Caki2 (cell line): ENCODE data around the gene LIMS1. TPM values are rescaled to one million over a fixed set of nuclear protein-coding genes. Genes with fewer than 3 reads are reported as not detected.
"Not testable (repeated sequence)": the region's sequence is repeated elsewhere in the genome, so short reads cannot be mapped to it uniquely, and the experiment has no call there.

Experiments used
- DNase-seq: peaks from one replicate; pipeline ENCODE4 v3.0.0-alpha.2; 2015; ENCODE audit warnings: low read depth
- in situ Hi-C: cut with HindIII; loops from 2 replicates; pipeline ENCODE4 v1.10.0; 2016; ENCODE audit warnings: low sequenced_read_pairs, low pct_unique_long_range_greater_than_20kb, mixed read lengths
- total RNA-seq: library from RNA; depleted of rRNA; stranded (reverse); fragments of >200 nt; shearing (Covaris generic); gene quantifications from 2 replicates; pipeline ENCODE4 v1.2.3, GENCODE V29; 2014; ENCODE audit warnings: low replicate concordance

The LIMS1 gene
- total RNA-seq, 1 experiment from 2014 or later, result 173 TPM

DNA sequence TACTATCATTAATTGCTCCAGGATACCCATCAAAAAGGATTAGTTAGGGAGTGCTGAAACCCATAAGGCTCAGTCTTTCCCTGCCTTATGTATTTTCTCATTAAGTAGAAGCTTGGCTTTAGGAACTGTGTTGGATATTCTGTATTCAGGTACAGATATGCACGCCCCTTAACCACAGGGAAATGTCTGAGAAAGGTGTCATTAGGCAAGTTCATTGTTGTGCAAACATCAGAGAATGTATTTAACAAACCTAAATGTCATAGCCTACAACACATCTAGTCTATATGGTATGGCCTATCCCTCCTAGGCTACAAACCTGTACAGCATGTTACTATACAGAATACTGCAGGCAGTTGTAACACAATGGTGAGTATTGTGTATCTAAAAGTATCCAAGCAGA, 130.7 kb downstream of the LIMS1 start:
- DNase-seq, in situ Hi-C loops: not testable (repeated sequence)

DNA sequence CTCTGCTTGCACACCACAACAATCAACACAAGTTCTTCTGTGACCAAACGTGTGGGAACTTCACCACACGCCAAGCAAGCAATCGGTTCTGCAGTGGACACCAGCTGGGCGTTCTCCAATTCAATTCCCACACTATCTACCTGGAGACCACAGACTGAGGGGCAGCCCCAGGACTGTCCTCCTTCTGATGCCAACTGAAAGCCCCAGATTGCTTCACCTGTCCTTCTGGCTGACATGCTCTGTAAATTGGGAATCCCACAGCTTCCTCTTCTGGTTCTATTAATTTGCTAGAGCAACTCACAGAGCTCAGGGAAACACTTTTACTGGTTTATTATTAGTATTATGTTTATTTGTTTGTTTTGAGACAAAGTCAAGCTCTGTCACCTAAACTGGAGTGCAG, 131.7 kb downstream of the LIMS1 start:
- in situ Hi-C loops, DNase-seq: not testable (repeated sequence)

DNA sequence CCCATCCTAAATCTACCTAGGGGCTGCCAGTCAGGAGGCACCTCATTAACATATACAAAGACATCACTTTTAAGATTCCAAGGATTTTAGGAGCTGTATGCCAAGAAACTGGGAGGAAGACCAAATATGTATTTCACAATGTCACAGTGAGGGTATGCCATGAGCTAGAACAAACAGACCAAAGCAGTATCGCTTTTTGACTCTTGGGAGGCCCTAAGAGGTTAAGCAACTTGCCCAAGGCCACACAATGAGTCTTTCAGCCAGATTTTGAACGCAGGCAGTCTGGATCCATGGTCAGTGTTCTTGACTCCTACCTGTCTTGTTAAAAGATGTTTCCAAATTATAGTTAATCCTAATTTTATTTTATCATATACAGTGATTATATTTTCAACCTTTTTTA, 132.9 kb downstream of the LIMS1 start:
- in situ Hi-C loops, DNase-seq: not testable (repeated sequence)

DNA sequence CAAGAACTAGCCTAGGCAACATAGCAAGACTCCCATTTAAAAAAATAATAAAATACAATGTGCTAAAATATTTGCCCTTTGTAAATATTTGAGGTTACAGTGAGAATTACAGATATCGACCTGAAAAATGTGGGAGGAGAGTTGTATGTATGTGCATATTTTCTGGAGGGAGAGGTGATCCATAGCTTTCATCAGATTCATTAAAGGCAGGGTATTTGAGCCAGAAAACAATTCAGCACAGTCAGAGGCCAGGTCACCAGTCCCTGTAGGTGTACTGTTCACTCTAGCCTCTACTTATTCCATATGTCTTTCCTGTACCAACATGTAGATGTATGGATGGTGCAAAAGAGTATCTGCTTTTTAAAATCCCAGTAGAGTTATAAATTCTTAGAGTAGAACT, 136.0 kb downstream of the LIMS1 start:
- DNase-seq, in situ Hi-C loops: not testable (repeated sequence)

DNA sequence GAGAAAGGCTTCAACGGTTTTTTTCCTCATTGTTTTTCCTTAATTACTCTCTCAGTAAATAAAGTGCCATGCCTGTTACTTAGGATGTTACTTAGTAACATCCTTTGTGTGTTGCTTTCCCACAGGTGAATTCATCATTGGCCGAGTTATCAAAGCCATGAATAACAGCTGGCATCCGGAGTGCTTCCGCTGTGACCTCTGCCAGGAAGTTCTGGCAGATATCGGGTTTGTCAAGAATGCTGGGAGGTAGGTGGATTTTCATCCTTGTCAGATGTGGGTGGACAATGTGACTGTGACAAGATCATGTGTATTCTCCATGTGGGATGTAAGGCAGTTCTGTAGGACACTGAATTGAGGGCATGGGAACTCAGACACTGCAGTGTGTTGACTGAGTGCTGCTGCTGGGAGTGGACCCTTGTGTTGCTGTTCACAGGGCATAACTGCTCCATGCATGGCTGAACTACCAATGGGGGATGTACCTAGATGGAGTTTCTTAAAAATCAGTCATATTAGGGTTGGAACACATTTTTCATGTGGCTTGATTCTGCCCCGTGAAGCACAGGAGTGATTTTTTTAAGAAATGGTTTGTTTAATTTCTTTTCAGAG, 138.0 kb downstream of the LIMS1 start:
- DNase-seq, in situ Hi-C loops: not testable (repeated sequence)

DNA sequence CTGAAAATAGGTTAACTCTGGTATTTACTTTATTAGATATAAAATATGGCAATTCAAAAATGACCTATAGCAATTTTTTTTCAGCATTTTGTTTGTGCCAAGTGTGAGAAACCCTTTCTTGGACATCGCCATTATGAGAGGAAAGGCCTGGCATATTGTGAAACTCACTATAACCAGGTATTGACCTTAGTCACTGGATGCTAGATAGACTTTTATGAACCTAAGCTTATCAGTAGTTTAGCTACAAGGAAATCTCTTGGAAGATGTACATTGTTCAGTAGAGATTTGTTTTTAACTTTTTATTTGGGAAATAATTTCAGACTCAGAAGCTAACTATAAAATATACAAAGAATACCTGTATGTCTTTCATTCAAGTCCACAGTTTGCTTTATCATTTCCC, 142.3 kb downstream of the LIMS1 start:
- DNase-seq, in situ Hi-C loops: not testable (repeated sequence)

DNA sequence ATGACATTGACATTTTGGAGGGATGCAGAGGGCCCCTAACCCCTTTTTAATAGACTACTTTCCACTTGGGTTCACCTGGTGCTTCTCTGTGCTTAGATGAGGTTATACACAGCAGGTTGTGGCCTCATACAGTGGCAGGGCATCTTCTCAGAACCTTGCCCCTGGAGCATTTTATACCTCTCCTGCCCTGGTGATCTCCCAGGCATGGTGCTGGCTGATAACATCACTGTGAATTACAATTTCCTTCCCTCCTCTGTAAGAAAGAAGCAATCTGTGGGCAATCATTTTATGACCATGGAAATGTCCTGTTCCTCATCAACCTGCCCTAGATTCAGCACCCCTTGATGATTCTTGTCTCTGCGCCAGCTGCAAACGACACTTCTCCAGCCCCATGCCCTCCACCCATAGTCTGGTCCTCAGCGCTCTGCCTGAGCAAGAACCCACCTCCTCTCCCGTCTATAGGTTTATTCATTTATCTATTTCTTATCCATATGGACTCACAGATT, 143.0 kb downstream of the LIMS1 start:
- DNase-seq, in situ Hi-C loops: not testable (repeated sequence)

DNA sequence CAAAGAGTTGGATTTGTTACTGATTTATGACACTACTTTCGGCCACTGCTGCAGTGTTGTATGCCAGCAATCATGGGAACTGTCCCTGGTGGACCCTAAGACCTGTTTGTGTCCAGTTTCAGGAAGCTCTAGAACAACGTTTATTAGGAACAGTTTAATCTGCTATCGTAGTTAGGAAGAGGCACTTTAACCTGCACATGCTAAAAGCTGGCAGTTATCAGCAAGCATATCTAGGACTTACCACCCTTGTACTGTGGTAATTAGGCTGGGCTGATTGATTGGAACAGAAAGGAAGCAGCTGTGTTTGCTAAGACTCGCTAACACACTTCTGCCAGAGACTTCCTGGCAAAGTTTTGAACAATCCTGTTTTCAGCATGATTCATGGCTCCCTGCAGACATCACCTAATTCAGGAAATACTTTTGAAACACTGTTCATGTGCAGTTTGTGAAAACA, 144.0 kb downstream of the LIMS1 start:
- in situ Hi-C loops, DNase-seq: not testable (repeated sequence)

DNA sequence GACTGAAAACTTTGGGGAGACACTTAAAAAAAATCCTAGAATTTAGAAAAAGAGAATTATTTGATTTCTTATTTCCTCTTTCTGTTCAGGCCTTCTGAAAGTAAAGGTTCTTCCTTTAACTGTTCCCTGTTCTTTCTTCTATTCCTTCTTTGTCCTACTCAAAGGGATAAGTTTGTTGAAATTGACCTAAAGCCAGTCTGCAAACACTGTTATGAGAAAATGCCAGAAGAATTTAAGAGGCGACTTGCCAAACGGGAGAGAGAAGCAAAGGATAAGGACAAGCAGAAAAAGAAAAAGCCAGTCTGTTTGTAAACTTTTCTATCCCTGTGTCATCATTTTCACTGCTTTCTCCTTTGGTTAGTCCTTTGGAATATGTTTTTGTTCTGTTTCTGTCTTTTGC, 146.5 kb downstream of the LIMS1 start:
- DNase-seq, in situ Hi-C loops: not testable (repeated sequence)

DNA sequence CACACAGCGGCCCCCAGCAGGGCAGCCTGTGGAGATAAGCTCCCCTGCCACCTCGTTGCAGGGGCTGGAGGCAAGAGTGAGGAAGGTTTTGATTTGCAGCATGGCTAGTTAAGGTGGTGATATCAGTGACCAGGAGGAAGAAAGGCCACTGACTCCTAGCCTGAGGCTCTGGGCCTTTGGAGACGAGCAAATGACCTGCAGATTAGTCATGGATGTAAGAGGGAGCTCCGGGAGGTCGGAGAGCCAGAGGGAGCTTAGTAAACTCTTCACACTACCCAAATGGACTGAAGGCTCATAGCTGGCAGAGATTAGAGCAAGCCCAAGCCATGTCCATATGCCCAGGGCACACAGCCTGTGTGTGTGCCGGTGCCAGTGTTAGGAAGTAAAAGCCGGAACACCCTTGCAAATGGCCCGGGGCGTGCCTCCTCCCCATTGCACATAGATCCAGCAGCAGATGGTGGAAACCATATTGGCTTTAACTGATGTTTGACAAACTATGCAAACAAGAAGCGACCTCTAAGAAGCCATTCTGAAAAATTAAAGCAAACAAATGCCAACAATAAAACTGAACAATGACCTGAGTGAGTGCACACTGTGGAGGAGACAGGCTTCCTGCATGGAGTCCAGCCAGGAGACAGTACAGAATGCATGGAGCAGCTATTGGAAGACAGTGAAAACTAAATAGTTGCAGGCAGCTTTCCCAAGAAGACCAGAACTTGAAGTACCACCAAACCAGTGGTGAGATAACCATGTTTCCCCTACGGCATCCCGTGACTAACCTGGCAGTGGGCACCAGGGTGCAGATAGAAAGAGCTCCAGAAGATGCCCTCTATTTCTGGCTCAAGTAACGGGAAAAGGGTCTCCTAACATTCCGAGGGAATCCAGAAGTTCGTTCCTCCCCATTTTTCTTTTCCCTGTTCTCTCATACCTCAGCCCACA, 154.8 kb downstream of the LIMS1 start:
- in situ Hi-C loops, DNase-seq: not testable (repeated sequence)

DNA sequence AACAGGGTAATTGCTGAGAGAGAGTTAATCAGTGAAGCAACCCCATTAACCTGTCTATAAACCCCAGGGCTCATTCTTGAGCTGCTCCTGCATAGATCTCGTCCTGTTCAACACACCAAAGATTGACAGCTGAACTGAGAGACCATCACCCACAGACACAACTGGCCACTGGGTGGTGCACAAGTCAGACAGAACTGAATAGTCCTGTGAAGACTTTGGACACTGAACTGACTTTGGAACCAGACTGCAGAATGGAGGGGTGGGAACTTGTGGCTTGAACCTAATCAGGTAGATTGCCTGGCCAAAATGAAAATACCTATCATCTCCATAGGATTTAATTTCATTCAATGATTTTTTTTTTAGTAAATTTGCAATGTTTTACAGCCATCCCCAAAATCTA, 155.7 kb downstream of the LIMS1 start:
- DNase-seq, in situ Hi-C loops: not testable (repeated sequence)

DNA sequence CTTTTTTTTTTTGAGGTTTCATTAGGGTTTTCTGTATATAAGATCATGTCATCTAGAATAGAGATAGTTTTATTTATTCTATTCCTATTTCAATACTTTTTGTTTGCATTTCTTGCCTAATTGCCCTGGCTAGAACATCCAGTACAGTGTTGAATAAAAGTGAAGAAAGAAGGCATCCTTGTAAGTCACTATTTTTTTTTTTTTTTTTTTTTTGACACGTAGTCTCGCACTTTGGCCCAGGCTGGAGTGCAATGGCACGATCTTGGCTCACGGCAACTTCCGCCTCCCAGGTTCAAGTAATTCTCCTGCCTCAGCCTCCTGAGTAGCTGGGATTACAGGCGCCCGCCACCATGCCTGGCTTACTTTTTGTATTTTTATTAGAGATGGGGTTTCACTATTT, 157.2 kb downstream of the LIMS1 start:
- DNase-seq, result no peak
- in situ Hi-C loops, result no loop called here

DNA sequence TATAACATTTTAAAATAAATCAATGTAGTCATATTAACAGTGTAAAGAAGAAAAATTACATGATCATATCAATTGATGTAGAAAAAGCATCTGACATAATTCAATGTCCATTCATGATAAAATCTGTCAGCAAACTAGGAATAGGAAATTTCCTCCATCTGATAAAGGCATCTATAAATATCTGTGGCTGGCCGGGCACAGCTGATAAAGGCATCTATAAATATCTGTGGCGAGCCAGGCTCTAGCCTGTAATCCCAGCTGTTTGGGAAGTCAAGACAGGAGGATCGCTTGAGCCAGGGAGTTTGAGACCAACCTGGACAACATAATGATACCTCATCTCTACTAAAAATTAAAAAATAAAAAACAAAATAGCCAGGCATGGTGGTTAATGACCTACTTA, 166.9 kb downstream of the LIMS1 start:
- DNase-seq, result no peak
- in situ Hi-C loops, result no loop called here

DNA sequence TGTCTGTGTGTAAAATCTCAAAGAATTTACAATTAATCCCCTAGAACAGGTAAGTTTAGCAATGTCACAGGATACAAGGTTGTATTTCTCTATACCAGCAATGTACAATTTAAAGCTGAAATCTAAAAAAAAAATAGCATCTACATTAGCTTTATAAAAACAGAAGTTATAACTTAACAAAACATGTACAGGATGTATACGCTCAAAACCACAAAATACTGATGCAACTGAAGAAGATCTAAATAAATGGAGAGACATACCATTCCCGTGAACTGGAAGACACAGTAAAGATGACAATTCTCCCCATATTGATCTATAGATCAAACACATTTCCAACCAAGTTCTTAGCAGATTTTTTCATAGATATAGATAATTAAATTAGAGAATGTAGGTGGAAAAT, 167.5 kb downstream of the LIMS1 start:
- DNase-seq, result no peak
- in situ Hi-C loops, result no loop called here

DNA sequence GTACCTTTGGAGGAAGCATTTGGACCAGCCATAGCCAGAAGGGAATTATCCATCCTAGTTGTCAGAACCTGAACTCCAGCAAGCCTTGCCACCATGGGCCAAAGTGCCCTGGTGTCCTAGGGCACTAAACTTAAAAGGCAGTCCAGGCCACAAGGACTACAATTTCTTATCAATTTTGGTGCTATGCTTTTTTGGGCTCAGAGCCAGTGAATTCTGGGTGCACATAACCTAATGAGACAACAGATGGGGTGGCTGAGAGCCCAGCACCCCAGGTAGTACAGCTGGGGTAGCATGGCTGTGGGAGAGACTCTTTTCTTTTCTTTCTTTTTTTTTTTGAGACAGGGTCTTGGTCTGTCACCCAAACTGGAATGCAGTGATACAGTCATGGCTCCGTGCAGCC, 170.6 kb downstream of the LIMS1 start:
- DNase-seq, result no peak
- in situ Hi-C loops, result no loop called here

DNA sequence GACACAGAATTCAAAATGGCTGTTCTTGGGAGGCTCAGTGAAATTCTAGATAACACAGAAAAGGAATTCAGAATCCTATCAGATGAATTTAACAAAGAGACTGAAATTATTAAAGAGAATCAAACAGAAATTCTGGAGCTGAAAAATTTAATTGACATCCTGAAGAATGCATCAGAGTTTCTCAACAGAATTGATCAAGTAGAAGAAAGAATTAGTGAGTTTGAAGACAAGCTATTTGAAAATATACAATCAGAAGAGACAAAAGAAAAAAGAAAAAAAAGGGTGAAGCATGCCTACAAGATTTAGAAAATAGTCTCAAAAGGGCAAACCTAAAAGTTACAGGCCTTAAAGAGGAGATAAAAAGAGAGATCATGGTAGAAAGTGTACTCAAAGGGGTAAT, 173.0 kb downstream of the LIMS1 start:
- no peak for DNase-seq
- in situ Hi-C loops, result no loop called here

DNA sequence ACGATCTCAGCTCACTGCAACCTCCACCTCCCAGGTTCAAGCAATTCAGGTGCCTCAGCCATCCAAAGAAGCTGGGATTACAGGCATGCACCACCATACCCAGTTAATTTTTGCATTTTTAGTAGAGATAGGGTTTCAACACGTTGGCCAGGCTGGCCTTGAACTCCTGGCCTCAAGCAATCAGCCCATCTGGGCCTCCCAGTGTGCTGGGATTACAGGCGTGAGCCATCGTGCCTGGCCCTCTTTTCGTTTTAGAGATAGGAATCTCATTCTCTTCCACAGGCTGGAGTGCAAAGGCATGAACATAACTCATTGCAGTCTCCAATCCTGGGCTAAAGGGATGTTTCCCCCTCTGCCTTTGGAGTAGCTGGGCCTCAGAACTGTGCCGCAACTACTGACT, 182.7 kb downstream of the LIMS1 start:
- in situ Hi-C loops, DNase-seq: not testable (repeated sequence)

DNA sequence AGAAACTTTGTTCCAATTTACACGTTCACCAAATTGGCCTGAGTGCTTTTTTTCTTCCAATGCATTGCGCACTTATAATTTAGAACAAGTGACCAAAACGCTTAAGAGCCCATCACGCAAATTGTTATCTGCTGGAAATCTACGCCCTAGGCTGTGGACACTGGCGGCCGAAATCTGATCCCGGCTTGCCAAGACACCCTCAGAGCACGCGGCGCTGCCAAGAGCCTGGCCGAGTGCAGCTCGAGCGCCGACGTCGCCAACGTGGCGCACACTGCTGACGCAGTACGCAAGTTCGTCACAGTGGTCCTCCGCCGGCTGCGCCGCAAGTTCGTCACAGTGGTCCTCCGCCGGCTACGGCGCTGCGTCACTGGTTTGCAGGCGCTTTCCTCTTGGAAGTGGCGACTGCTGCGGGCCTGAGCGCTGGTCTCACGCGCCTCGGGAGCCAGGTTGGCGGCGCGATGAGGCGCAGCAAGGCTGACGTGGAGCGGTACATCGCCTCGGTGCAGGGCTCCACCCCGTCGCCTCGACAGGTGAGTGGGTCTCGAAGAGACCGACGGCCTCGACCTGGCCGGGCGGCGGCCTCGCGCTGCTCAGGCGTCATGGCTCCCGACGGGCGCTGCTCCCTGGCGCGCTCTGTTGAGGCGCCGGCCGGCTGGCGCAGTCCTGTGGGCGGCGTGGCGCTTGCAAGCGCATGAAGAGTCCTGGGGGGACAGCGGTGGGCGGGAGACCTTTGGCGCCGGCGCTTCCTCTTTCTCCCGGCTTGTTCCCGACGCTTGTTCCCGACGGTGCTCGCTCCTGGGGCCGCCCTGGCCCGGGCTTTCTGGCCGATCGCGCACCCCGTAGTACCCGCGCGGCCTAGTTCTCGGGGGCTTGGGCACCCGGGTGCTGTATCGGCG, 185.1 kb downstream of the LIMS1 start, which contains the start of gene RANBP2:
TSS of gene RANBP2 (plus strand) at position 334 of the 896 bp plus-strand sequence. CDS start at position 459, 125 bp downstream.
- peak; percentile 95 for DNase-seq
- in situ Hi-C loops, result no loop called here
